Testis (tissue), 2 donors: Measurements from ENCODE around the gene NFKBIA.

Experiments used
- CTCF ChIP-seq, 3 experiments: fragments of 450-650 bp in 2 of 3; fragments of 200-600 bp in 1 of 3; sonication (generic) in 1 of 3; IDR thresholded peaks; one replicate each; pipeline ENCODE4 v1.5.1; 2016 to 2019; ENCODE audit warnings: antibody characterized with exemption in 3 of 3, mild to moderate bottlenecking in 2 of 3, moderate library complexity in 1 of 3
- POLR2A ChIP-seq: fragments of 450-650 bp; IDR thresholded peaks from one replicate; pipeline ENCODE4 v1.6.1; 2017; ENCODE audit warnings: antibody characterized with exemption, mild to moderate bottlenecking, moderate library complexity

- TF ChIP-seq POLR2A (no peak), CTCF (IDR thresholded peaks at IDR 0.05) (no peak)
Observed at GRCh38 chr14:35400648-35401421, 3.7 kb downstream of the NFKBIA start.
